GM18868 (cell line): ENCODE results near the gene PARVB.

Experiments used
- ATAC-seq: cut with Tn5 transposase; IDR thresholded peaks from one replicate; pipeline ENCODE4 v1.9.1; 2021; ENCODE audit warnings: mild to moderate bottlenecking, moderate library complexity; ENCODE audit not compliant: unreplicated experiment

The PARVB gene

GRCh38 chr22:44085743-44086270 is 61.7 kb downstream of the PARVB start:
- ATAC-seq = no peak

GRCh38 chr22:44086271-44087088 is 62.4 kb downstream of the PARVB start:
- ATAC-seq = no peak

GRCh38 chr22:44087089-44087430 is 63.0 kb downstream of the PARVB start:
- ATAC-seq = no peak

GRCh38 chr22:44088976-44089570 is 65.0 kb downstream of the PARVB start:
- no peak for ATAC-seq

GRCh38 chr22:44089717-44090570 is 65.8 kb downstream of the PARVB start:
- no peak for ATAC-seq

GRCh38 chr22:44090571-44090905 is 66.4 kb downstream of the PARVB start:
- no peak for ATAC-seq

- ATAC-seq = no peak
Measured at GRCh38 chr22:44091021-44091721, 67.1 kb downstream of the PARVB start.

- ATAC-seq = no peak
Measured at GRCh38 chr22:44091751-44092150, 67.6 kb downstream of the PARVB start.

GRCh38 chr22:44092636-44093220 is 68.6 kb downstream of the PARVB start:
- no peak for ATAC-seq

GRCh38 chr22:44093791-44094190 is 69.7 kb downstream of the PARVB start:
- no peak for ATAC-seq

- no peak for ATAC-seq
Measured at GRCh38 chr22:44094751-44095302, 70.7 kb downstream of the PARVB start.

- no peak for ATAC-seq
Measured at GRCh38 chr22:44096736-44097135, 72.6 kb downstream of the PARVB start.

GRCh38 chr22:44097263-44098020 is 73.3 kb downstream of the PARVB start:
- ATAC-seq = no peak

GRCh38 chr22:44098021-44098739 is 74.1 kb downstream of the PARVB start:
- no peak for ATAC-seq

GRCh38 chr22:44098966-44099530 is 74.9 kb downstream of the PARVB start:
- ATAC-seq = no peak

- no peak for ATAC-seq
Measured at GRCh38 chr22:44099696-44100095, 75.6 kb downstream of the PARVB start.

- ATAC-seq = no peak
Measured at GRCh38 chr22:44100411-44100810, 76.3 kb downstream of the PARVB start.

GRCh38 chr22:44102121-44102520 is 78.0 kb downstream of the PARVB start:
- ATAC-seq = no peak

GRCh38 chr22:44102856-44103255 is 78.8 kb downstream of the PARVB start:
- no peak for ATAC-seq
